ENCODE data around the gene HDAC11.

The HDAC11 gene

GRCh38 chr3:13500133-13500885 lies 20.2 kb downstream of the HDAC11 start:
- TF ChIP-seq Cebpa-rat (IDR thresholded peaks at IDR 0.05) = no peak
- Histone ChIP-seq H3K27me3 (no peaks in the 10 kb centered on the region), H3K4me1 (no peaks in the 10 kb centered on the region), H3K36me3 (no peaks in the 10 kb centered on the region), H4K20me1 (no peaks in the 10 kb centered on the region), H3K4me3 (no peak overlapping the region), H3K4me2 (no peak overlapping the region), H3K9me3 (no peaks in the 10 kb centered on the region), H3K9ac (no peak overlapping the region), H3K27ac (no peak overlapping the region)

- no peak overlapping the region for H3K4me2 ChIP-seq
- H3K9ac ChIP-seq = no peak overlapping the region
These were observed 20.9 kb downstream of the HDAC11 start for GRCh38 chr3:13501056-13501455.

GRCh38 chr3:13501521-13501920 lies 21.4 kb downstream of the HDAC11 start:
- Histone ChIP-seq H3K4me3 (no peak overlapping the region), H3K4me2 (no peak overlapping the region), H3K9ac (no peak overlapping the region), H3K9me3 (no peaks in the 10 kb centered on the region), H3K4me1 (no peaks in the 10 kb centered on the region), H3K27ac (no peak overlapping the region), H4K20me1 (no peaks in the 10 kb centered on the region), H3K27me3 (no peaks in the 10 kb centered on the region), H3K36me3 (no peaks in the 10 kb centered on the region)
- no peak for TF ChIP-seq Cebpa-rat (IDR thresholded peaks at IDR 0.05)

More at GRCh38 chr3:13501056-13501455, 20.9 kb downstream of the HDAC11 start:
- Histone ChIP-seq H4K20me1 (no peaks in the 10 kb centered on the region), H3K27ac (no peak overlapping the region), H3K27me3 (no peaks in the 10 kb centered on the region), H3K4me3 (no peak overlapping the region), H3K36me3 (no peaks in the 10 kb centered on the region), H3K9me3 (no peaks in the 10 kb centered on the region), H3K4me1 (no peaks in the 10 kb centered on the region)
- TF ChIP-seq Cebpa-rat (IDR thresholded peaks at IDR 0.05) = no peak

DNA sequence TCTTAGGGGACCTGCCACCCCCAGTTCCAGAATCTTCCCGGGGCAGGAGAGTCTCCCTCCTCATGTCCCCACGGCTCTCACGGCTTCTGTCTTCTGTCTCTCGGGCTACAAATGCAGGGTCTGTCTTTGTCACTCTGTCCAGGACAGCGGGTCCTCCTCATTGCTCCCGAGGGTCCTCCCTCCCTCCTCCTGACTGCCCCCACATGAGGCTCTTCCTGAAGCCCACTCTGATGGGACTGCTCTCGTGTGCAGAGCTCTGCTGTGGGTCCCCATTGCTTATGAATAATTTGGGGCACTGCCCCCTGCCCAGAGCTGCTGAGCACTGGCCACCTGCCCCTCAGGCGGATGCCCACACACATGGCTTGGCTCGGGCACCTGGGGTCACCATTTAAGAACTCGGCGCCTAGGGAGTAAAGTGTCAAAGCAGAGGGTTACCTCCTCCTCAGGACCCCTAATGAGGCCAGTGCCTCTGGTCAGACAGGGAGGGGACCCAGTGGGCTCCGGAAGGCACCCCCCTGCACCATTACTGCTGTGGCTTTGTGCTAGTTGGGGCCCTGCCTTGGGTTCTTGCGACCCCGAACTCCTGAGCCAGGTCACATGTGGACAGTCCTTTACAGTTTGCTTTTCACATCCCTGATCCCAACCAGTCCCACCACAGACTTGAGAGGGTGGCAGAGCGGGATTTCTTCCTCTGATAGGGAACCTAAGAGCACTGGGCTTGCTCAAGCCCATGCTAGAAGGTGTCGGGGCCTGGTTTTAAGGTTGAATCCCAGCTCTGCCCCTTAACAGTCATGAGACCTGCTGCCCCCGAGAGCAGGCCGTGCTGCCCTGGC lies 22.1 kb downstream of the HDAC11 start:
- Histone ChIP-seq H3K4me2 (no peak overlapping the region), H3K9ac (no peak overlapping the region), H3K4me1 (no peaks in the 10 kb centered on the region), H3K27me3 (no peaks in the 10 kb centered on the region), H4K20me1 (no peaks in the 10 kb centered on the region), H3K36me3 (no peaks in the 10 kb centered on the region), H3K9me3 (no peaks in the 10 kb centered on the region), H3K27ac (no peak overlapping the region), H3K4me3 (no peak overlapping the region)
- TF ChIP-seq Cebpa-rat (IDR thresholded peaks at IDR 0.05) = no peak

- no peak for TF ChIP-seq Cebpa-rat (IDR thresholded peaks at IDR 0.05)
- no peak overlapping the region for H3K27ac ChIP-seq
- H3K9me3 ChIP-seq = no peaks in the 10 kb centered on the region
- H3K4me2 ChIP-seq = no peak overlapping the region
- H3K4me1 ChIP-seq = peaks cover 4% of the 10 kb centered on the region; the same call in 1 of the 2 replicates
- H3K9ac ChIP-seq = no peak overlapping the region
- H4K20me1 ChIP-seq = no peaks in the 10 kb centered on the region
- no peaks in the 10 kb centered on the region for H3K36me3 ChIP-seq
- H3K4me3 ChIP-seq = no peak overlapping the region
- H3K27me3 ChIP-seq = no peaks in the 10 kb centered on the region
These were observed 22.6 kb downstream of the HDAC11 start for GRCh38 chr3:13502791-13503060.

- Histone ChIP-seq H3K4me2 (no peak overlapping the region), H3K27me3 (no peaks in the 10 kb centered on the region), H3K4me3 (no peak overlapping the region), H3K4me1 (peaks cover 7% of the 10 kb centered on the region; the same call in 1 of the 2 replicates), H3K9me3 (no peaks in the 10 kb centered on the region), H4K20me1 (no peaks in the 10 kb centered on the region), H3K27ac (no peak overlapping the region), H3K36me3 (no peaks in the 10 kb centered on the region), H3K9ac (no peak overlapping the region)
- no peak for TF ChIP-seq Cebpa-rat (IDR thresholded peaks at IDR 0.05)
These were observed 24.2 kb downstream of the HDAC11 start for GRCh38 chr3:13504161-13504831.

- H3K9ac ChIP-seq = no peak overlapping the region
These were observed 25.3 kb downstream of the HDAC11 start for GRCh38 chr3:13505147-13506130.

DNA sequence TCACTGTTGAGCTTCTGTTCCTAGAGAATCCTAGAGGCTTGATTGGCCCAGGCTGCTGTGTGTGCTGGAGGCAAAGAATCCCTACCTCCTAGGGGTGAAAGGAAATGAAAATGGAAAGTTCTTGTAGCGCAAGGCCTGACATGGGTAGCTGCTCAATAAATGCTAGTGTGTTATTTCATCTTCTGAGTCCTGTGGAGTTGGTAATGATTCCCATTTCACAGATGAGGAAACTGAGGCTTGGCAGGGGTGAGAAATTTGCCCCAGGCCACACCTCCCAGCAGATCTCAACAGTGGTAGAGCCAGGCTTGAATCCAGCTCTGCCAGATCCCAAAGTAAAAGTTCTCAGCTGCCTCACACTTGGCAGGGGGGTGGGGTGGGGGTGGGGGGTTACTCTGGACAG lies 26.1 kb downstream of the HDAC11 start:
- Histone ChIP-seq H3K9ac (no peak overlapping the region), H3K27me3 (no peaks in the 10 kb centered on the region), H3K4me2 (no peak overlapping the region), H3K9me3 (no peaks in the 10 kb centered on the region), H3K27ac (no peak overlapping the region), H3K4me3 (no peak overlapping the region), H4K20me1 (no peaks in the 10 kb centered on the region), H3K4me1 (peaks cover 7% of the 10 kb centered on the region; the same call in 1 of the 2 replicates), H3K36me3 (no peaks in the 10 kb centered on the region)
- TF ChIP-seq Cebpa-rat (IDR thresholded peaks at IDR 0.05) = no peak

More at GRCh38 chr3:13505147-13506130, 25.3 kb downstream of the HDAC11 start:
- TF ChIP-seq Cebpa-rat (IDR thresholded peaks at IDR 0.05) = no peak
- H3K4me1 ChIP-seq = peaks cover 7% of the 10 kb centered on the region; the same call in 1 of the 2 replicates
- H3K9me3 ChIP-seq = no peaks in the 10 kb centered on the region
- H4K20me1 ChIP-seq = no peaks in the 10 kb centered on the region
- no peak overlapping the region for H3K4me2 ChIP-seq
- H3K27me3 ChIP-seq = no peaks in the 10 kb centered on the region
- no peak overlapping the region for H3K4me3 ChIP-seq
- H3K36me3 ChIP-seq = no peaks in the 10 kb centered on the region
- no peak overlapping the region for H3K27ac ChIP-seq

DNA sequence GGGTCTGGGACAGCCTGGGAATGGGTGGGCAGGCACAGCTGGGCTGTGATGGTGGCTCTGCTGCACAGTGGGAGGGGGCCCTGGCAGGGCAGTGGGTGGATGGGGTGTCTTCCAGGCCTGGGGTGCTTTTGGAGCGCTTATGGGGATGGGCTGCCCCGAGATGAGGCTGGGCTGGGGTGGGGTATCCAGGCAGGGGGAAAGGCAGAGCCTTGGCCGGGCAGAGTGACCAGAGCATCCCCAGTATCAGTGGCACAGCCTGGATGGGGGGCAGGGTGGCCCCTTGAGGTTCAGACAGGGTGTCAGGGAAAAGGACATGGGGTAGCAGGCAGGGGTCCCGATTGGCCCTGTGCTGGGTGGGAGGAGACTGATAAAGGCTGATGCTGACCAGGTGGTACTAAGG lies 26.6 kb downstream of the HDAC11 start:
- Histone ChIP-seq H4K20me1 (no peaks in the 10 kb centered on the region), H3K4me3 (no peak overlapping the region), H3K4me1 (peaks cover 7% of the 10 kb centered on the region; the same call in 1 of the 2 replicates), H3K4me2 (no peak overlapping the region), H3K27ac (no peak overlapping the region), H3K27me3 (no peaks in the 10 kb centered on the region), H3K9me3 (no peaks in the 10 kb centered on the region), H3K36me3 (no peaks in the 10 kb centered on the region), H3K9ac (no peak overlapping the region)
- TF ChIP-seq Cebpa-rat (IDR thresholded peaks at IDR 0.05) = no peak
